BLaER1 treated with 17β-estradiol and CSF1 and Interleukin-3, amounts not matched to agents 10 nM and 100 nM (cell line): ENCODE results near the gene ATG2A.

Source experiments
- H3K27ac ChIP-seq, 11 experiments: shearing (Covaris generic); formaldehyde crosslinking; 2 replicates each; pipeline ENCODE4 v1.8.1; 2022
- H3K27me3 ChIP-seq, 11 experiments: shearing (Covaris generic); formaldehyde crosslinking; 2 replicates each; pipeline ENCODE4 v1.8.1; 2022
- H3K36me3 ChIP-seq, 11 experiments: shearing (Covaris generic); formaldehyde crosslinking; 2 replicates each; pipeline ENCODE4 v1.8.1; 2022
- H3K4me1 ChIP-seq, 10 experiments: shearing (Covaris generic); formaldehyde crosslinking; 2 replicates each; pipeline ENCODE4 v1.8.1; 2022
- H3K4me2 ChIP-seq, 11 experiments: shearing (Covaris generic); formaldehyde crosslinking; 2 replicates each; pipeline ENCODE4 v1.8.1; 2022
- H3K4me3 ChIP-seq, 10 experiments: shearing (Covaris generic); formaldehyde crosslinking; 2 replicates each; pipeline ENCODE4 v1.8.1; 2022
- H3K9ac ChIP-seq, 11 experiments: shearing (Covaris generic); formaldehyde crosslinking; 2 replicates each; pipeline ENCODE4 v1.8.1; 2022
- H3K9me3 ChIP-seq, 11 experiments: shearing (Covaris generic); formaldehyde crosslinking; replicated peaks in 1 of 11; 2 replicates each; pipeline ENCODE4 v1.8.1; 2022
- H4K20me1 ChIP-seq, 11 experiments: shearing (Covaris generic); formaldehyde crosslinking; 2 replicates each; pipeline ENCODE4 v1.8.1; 2022
- Cebpa-rat ChIP-seq, 11 experiments: shearing (Covaris generic); IDR thresholded peaks; 2 replicates each; pipeline ENCODE4 v1.8.1; 2022

Gene ATG2A

DNA sequence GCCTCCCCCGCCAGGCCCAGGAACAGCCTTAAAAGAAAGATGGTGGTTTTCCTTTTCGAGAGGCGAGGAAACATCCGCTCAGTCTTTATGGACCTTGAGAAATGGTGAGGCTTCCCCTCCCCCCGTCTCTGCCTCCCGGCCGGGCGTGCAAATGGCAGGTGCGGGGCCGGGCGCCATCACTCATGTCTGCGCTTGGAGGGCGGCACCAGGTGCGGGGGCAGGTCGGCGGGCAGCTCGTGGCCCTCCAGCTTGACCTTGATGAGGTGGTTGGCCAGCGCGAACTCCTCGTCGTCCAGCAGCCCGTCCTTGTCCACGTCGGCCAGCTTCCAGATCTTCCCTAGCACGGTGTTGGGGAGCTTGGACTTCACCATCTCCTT, 62.9 kb downstream of the ATG2A start:
- peak overlapping the region in 10 of 11 experiments; percentile 43 to 88 (median 61); a peak in 15 of 22 replicates for H3K9ac ChIP-seq
- peaks cover 99 to 100% (median 100%) of the 10 kb centered on the region in 10 experiments for H3K4me1 ChIP-seq
- TF ChIP-seq Cebpa-rat (IDR thresholded peaks at IDR 0.05): no peak
- H3K4me3 ChIP-seq: peak overlapping the region in 8 of 10 experiments; percentile 8 to 57 (median 36); a peak in 10 of 20 replicates
- peaks cover 24 to 63% (median 45%) of the 10 kb centered on the region in 11 experiments for H3K36me3 ChIP-seq
- H3K9me3 ChIP-seq: no peaks in the 10 kb centered on the region
- peak overlapping the region in 9 of 11 experiments; percentile 84 to 98 (median 94); a peak in 16 of 22 replicates for H3K27ac ChIP-seq
- peaks cover 16 to 67% (median 40%) of the 10 kb centered on the region in 11 experiments; a peak in 20 of 22 replicates for H4K20me1 ChIP-seq
- peak overlapping the region; percentile 93 to 100 (median 98) for H3K4me2 ChIP-seq
- H3K27me3 ChIP-seq: no peaks in the 10 kb centered on the region

DNA sequence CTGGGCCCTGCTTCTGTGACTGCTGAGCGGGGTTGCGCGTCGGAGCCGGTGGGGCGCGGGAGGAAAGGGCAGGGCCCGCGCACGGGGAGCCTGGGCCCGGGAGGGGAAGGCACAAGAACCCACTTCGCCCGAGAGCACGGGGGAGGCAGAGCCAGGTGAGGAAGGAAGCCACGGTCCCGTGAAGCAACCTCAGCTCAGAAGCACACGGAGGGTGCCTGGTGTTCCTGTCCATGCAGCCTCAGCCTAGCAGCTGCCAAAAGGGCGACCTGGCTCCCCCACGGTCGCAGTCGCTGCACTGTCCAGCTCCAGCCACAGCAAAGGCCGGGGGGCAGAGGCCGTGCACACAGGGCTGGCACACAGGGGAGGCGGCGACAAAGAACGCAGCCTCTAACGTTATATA, 63.3 kb downstream of the ATG2A start:
- H3K4me3 ChIP-seq: peak overlapping the region in 7 of 10 experiments; percentile 14 to 57 (median 36); a peak in 11 of 20 replicates
- peaks cover 24 to 60% (median 45%) of the 10 kb centered on the region in 11 experiments for H3K36me3 ChIP-seq
- H3K9ac ChIP-seq: peak overlapping the region; percentile 16 to 88 (median 56); a peak in 20 of 22 replicates
- no peaks in the 10 kb centered on the region for H3K9me3 ChIP-seq
- peak overlapping the region in 10 of 11 experiments; percentile 35 to 98 (median 94); a peak in 20 of 22 replicates for H3K27ac ChIP-seq
- H3K4me2 ChIP-seq: peak overlapping the region; percentile 93 to 100 (median 98)
- H3K4me1 ChIP-seq: peaks cover 99 to 100% (median 100%) of the 10 kb centered on the region in 10 experiments
- no peak for TF ChIP-seq Cebpa-rat (IDR thresholded peaks at IDR 0.05)
- H3K27me3 ChIP-seq: no peaks in the 10 kb centered on the region
- H4K20me1 ChIP-seq: peaks cover 16 to 67% (median 41%) of the 10 kb centered on the region in 11 experiments; a peak in 20 of 22 replicates

DNA sequence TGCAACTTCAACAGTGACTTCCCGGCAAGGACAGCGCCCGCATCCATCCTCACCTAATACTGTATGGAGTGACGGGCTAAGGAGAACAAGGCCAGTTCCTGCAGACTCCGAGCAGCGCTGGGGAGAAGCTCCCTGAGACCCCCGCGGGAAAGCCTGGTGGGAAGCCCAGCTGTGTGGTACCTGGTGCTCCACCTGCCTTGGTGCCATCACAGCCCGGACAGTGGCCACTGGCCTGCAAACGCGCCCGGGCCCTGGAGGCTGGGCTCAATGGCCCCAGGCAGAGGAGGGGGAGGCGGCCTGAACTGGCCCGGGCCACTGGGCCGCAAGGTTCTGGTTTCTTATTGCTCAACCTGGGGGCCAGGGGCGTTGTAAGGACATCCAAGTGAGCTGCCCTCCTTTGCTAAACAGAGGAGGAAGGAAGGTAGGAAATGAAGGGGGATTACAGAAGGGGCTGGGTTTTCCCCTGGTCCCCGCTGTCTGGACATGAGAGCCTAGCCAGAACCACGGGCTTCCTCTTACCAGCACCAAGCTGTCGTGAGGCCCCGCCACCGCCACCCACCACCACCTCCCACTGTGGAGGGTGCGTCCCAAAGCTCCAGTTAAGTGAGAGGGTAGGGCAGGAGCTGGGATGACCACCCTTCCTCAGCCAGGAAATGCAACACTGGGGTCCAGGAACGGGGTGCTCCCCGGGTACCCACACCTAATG, 64.1 kb downstream of the ATG2A start:
- H4K20me1 ChIP-seq: peaks cover 16 to 67% (median 44%) of the 10 kb centered on the region in 11 experiments; a peak in 20 of 22 replicates
- no peaks in the 10 kb centered on the region for H3K9me3 ChIP-seq
- peak overlapping the region; percentile 16 to 88 (median 55); a peak in 20 of 22 replicates for H3K9ac ChIP-seq
- TF ChIP-seq Cebpa-rat (IDR thresholded peaks at IDR 0.05): no peak
- peak overlapping the region; percentile 93 to 100 (median 98) for H3K4me2 ChIP-seq
- H3K27me3 ChIP-seq: no peaks in the 10 kb centered on the region
- H3K4me1 ChIP-seq: peaks cover 99 to 100% (median 100%) of the 10 kb centered on the region in 10 experiments
- H3K4me3 ChIP-seq: peak overlapping the region in 5 of 10 experiments; percentile 14 to 57 (median 35); a peak in 6 of 20 replicates
- peaks cover 24 to 55% (median 45%) of the 10 kb centered on the region in 11 experiments for H3K36me3 ChIP-seq
- H3K27ac ChIP-seq: peak overlapping the region in 10 of 11 experiments; percentile 35 to 98 (median 94); a peak in 19 of 22 replicates

DNA sequence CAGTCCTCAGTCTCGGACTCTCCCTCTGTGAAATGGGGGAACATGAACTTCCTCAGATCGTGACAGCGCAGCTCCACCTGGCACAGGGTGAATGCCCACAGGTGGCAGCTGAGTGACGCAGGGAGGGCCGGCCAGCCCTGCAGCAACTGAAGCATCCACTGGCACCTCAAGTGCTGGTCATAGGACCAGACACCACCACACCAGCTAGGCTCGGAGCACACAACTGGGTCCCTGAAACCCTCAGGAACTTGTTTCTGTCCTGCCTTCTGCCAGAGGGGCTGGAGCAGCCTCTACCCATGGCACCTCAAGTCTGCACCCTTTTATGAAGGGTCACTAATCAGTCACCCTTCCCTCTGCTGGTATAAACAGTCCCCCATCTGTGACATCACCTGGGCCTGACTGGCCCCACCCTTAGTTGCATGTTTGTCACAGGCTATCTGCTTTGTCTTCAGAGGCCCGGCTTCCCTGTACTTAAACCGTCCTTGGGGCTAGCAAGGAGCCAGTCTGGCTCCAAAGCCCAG, 65.1 kb downstream of the ATG2A start:
- H3K27me3 ChIP-seq: no peaks in the 10 kb centered on the region
- TF ChIP-seq Cebpa-rat (IDR thresholded peaks at IDR 0.05): no peak
- peak overlapping the region in 9 of 11 experiments; percentile 11 to 98 (median 68); a peak in 16 of 22 replicates for H3K27ac ChIP-seq
- no peaks in the 10 kb centered on the region for H3K9me3 ChIP-seq
- peak overlapping the region; percentile 93 to 100 (median 98) for H3K4me2 ChIP-seq
- peak overlapping the region in 1 of 10 experiments; percentile 26; a peak in 3 of 20 replicates for H3K4me3 ChIP-seq
- H3K36me3 ChIP-seq: peaks cover 13 to 47% (median 35%) of the 10 kb centered on the region in 11 experiments
- H4K20me1 ChIP-seq: peaks cover 16 to 60% (median 44%) of the 10 kb centered on the region in 11 experiments; a peak in 20 of 22 replicates
- peaks cover 97 to 100% (median 98%) of the 10 kb centered on the region in 10 experiments for H3K4me1 ChIP-seq
- H3K9ac ChIP-seq: peak overlapping the region; percentile 15 to 88 (median 55); a peak in 17 of 22 replicates

DNA sequence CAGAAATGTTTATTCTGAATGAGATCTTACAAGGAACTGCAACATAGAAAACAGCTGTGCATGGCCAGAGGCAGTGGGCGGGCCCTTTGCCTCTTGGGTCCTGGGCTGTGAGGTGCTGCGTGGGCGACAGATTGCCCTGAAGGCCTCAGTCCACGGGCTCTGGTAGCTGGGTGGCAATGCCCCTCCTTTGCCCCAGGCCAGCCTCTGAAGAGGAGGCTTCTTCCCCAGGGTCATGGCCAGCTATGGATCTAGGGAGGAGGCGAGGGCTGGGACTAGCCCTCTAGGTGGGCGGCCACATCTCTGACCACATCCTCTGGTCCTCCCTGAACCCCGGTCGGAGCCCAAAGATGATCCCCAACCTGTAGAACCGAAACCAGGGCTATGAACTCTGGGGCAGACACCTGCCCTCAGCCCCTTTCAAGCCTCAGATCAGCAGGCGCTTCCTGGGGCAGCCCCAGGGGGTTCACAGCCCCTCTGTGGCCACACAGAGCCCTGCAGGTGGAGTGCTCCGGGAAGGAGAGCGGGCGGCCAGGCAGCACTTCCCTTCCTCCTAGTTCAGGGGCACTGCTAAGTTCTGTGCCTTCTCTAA, 65.9 kb downstream of the ATG2A start:
- no peaks in the 10 kb centered on the region for H3K27me3 ChIP-seq
- peak overlapping the region in 4 of 10 experiments; percentile 23 to 43 (median 30); a peak in 6 of 20 replicates for H3K4me3 ChIP-seq
- no peak for TF ChIP-seq Cebpa-rat (IDR thresholded peaks at IDR 0.05)
- no peaks in the 10 kb centered on the region for H3K9me3 ChIP-seq
- H3K27ac ChIP-seq: peak overlapping the region in 10 of 11 experiments; percentile 5 to 98 (median 62); a peak in 17 of 22 replicates
- H3K4me1 ChIP-seq: peaks cover 89 to 96% (median 90%) of the 10 kb centered on the region in 10 experiments
- peak overlapping the region; percentile 93 to 100 (median 98) for H3K4me2 ChIP-seq
- peaks cover 16 to 53% (median 39%) of the 10 kb centered on the region in 11 experiments; a peak in 20 of 22 replicates for H4K20me1 ChIP-seq
- H3K36me3 ChIP-seq: peaks cover 11 to 42% (median 34%) of the 10 kb centered on the region in 11 experiments
- peak overlapping the region in 10 of 11 experiments; percentile 20 to 88 (median 53); a peak in 17 of 22 replicates for H3K9ac ChIP-seq

DNA sequence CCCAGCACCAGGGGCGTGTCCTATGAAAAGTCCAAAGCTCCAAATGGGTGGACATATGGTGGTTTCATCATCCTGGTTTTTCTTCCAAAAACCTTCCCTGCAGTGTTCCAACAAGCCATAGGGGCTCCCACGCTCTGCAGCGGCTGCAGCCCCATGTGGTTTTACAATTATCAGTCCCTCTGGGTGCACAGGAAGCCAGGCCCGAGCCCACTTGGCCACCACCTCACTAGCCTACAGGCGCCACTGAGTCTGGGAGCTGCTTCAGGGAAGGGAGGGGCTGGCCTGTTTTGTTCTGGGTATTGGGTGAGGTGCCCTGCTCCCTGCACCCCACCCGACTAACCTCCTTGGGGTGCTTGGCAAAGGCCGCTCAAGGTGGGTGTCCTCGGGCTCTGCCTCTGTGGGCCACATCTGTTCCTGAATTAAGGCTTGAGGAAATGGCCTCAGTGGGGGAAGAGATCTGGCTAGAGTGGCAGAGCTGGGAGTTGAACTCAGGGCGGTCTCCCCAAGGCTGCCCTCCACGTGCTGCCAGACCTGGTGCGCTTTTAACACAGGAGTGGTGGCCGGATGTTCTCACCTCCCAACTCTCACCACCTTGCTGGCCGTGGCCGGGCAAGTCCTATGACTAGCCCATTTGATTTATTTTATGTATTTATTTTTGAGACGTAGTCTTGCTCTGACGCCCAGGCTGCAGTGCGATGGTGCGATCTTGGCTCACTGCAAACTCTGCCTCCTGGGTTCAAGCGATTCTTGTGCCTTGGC, 67.2 kb downstream of the ATG2A start:
- H4K20me1 ChIP-seq: peaks cover 16 to 48% (median 36%) of the 10 kb centered on the region in 11 experiments; a peak in 19 of 22 replicates
- H3K9ac ChIP-seq: peak overlapping the region in 7 of 11 experiments; percentile 16 to 62 (median 47); a peak in 10 of 22 replicates
- H3K27ac ChIP-seq: peak overlapping the region in 8 of 11 experiments; percentile 7 to 68 (median 24); a peak in 12 of 22 replicates
- H3K4me1 ChIP-seq: peaks cover 76 to 89% (median 85%) of the 10 kb centered on the region in 10 experiments
- H3K9me3 ChIP-seq: no peaks in the 10 kb centered on the region
- H3K36me3 ChIP-seq: peaks cover 11 to 30% (median 26%) of the 10 kb centered on the region in 11 experiments
- TF ChIP-seq Cebpa-rat (IDR thresholded peaks at IDR 0.05): no peak
- peak overlapping the region; percentile 63 to 100 (median 84) for H3K4me2 ChIP-seq
- no peak overlapping the region for H3K4me3 ChIP-seq
- peaks cover 0 to 4% (median 0%) of the 10 kb centered on the region in 11 experiments; a peak in 4 of 22 replicates for H3K27me3 ChIP-seq

DNA sequence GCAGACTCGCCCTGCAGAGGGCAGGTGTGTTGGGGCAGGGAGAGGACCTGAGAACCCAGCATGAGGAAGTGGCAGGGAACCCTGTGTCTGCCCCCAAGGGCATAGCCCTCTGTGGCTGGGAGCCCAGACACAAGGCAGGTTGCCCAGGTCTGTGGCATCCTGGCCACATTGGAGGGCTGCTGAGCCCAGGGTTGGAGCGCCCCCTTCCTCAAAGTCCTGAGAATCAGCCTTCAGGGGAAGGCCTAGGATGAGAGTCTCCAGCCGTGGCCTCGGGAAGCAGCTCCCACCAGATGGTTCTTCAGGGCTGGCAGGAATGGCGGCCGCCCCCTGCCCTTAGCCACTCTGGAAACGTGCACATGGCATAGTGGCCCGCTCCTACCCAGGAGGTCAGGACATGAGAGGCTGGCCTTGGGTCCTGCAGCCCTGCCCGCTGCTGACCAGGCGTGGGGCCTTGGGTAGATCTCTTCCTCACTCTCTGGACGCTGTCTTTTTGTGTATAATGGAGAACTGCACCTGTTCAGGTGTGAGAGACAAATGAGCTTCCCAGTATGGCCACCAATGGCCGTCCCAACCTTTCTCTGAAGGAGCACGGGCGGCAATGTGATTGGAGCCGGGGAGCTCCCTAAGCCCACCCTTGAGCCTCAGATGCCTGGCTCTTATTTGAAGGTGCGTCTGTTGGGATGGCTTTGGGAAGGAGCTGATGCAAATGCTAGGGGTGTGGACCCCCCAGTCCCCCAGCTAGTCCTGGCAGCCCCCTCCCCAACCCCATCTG, 68.0 kb downstream of the ATG2A start:
- no peak overlapping the region; a peak in 1 of 20 replicates for H3K4me3 ChIP-seq
- H3K36me3 ChIP-seq: peaks cover 5 to 22% (median 18%) of the 10 kb centered on the region in 11 experiments; a peak in 21 of 22 replicates
- H3K9ac ChIP-seq: peak overlapping the region in 7 of 11 experiments; percentile 4 to 57 (median 47); a peak in 10 of 22 replicates
- no peaks in the 10 kb centered on the region for H3K9me3 ChIP-seq
- peak overlapping the region in 8 of 11 experiments; percentile 2 to 68 (median 26); a peak in 10 of 22 replicates for H3K27ac ChIP-seq
- H3K4me2 ChIP-seq: peak overlapping the region; percentile 63 to 100 (median 84)
- TF ChIP-seq Cebpa-rat (IDR thresholded peaks at IDR 0.05): no peak
- peaks cover 0 to 11% (median 3%) of the 10 kb centered on the region in 11 experiments; a peak in 13 of 22 replicates for H3K27me3 ChIP-seq
- H3K4me1 ChIP-seq: peaks cover 70 to 86% (median 82%) of the 10 kb centered on the region in 10 experiments
- H4K20me1 ChIP-seq: peaks cover 16 to 41% (median 31%) of the 10 kb centered on the region in 11 experiments; a peak in 19 of 22 replicates
